CD4-positive, alpha-beta memory T cell (primary cell): Measurements from ENCODE around the gene SBNO2. TPM values are rescaled to one million over a fixed set of nuclear protein-coding genes. Genes with fewer than 3 reads are reported as not detected.

Experiments used
- CTCF ChIA-PET: fragments of 350-600 bp; sonication (Branson Sonifier 250); formaldehyde crosslinking; loops from one replicate; lab custom pipeline; 2021; ENCODE audit warnings: inconsistent platforms; ENCODE audit not compliant: partially characterized antibody; lab: Charles Lee
- POLR2A ChIA-PET: fragments of 350-600 bp; sonication (Branson Sonifier 250); formaldehyde crosslinking; loops from one replicate; lab custom pipeline; 2021; ENCODE audit not compliant: partially characterized antibody; lab: Charles Lee
- DNase-seq, 5 donors: peaks; one replicate each; pipeline versions ENCODE4 v3.0.0 to v3.0.0-alpha.2; 2020 to 2022; ENCODE audit warnings: mixed read lengths in 1 of 5
- H3K27ac ChIP-seq: one replicate; pipeline ENCODE4 v1.7.0; 2013; ENCODE audit warnings: low read depth, low read length
- H3K27me3 ChIP-seq: 2 replicates; pipeline ENCODE4 v1.7.0; 2013; ENCODE audit warnings: mild to moderate bottlenecking, low read length, moderate library complexity; ENCODE audit not compliant: insufficient read depth
- H3K36me3 ChIP-seq: 2 replicates; pipeline ENCODE4 v1.7.0; 2013; ENCODE audit warnings: mild to moderate bottlenecking, low read length, moderate library complexity; ENCODE audit not compliant: insufficient read depth
- H3K4me1 ChIP-seq: 2 replicates; pipeline ENCODE4 v1.7.0; 2013; ENCODE audit warnings: mild to moderate bottlenecking, low read length, moderate library complexity; ENCODE audit not compliant: insufficient read depth
- H3K4me3 ChIP-seq, 2 donors: one replicate each; pipeline ENCODE4 v1.7.0; 2013; ENCODE audit warnings: low read length in 2 of 2, mild to moderate bottlenecking in 1 of 2
- H3K9me3 ChIP-seq, 2 donors: one replicate each; pipeline ENCODE4 v1.7.0; 2013; ENCODE audit warnings: low read length in 2 of 2, control low read depth in 1 of 2; ENCODE audit not compliant: control insufficient read depth in 1 of 2
- H3K27ac Mint-ChIP-seq, 7 donors: one replicate each; pipeline ENCODE4 v1.8.0; 2020 to 2021; ENCODE audit warnings: mixed read lengths in 7 of 7, mild to moderate bottlenecking in 6 of 7, inconsistent platforms in 3 of 7, moderate library complexity in 3 of 7
- H3K27me3 Mint-ChIP-seq, 2 donors: one replicate each; pipeline ENCODE4 v1.8.0; 2020 to 2021; ENCODE audit warnings: mixed read lengths in 2 of 2
- H3K36me3 Mint-ChIP-seq, 2 donors: one replicate each; pipeline ENCODE4 v1.8.0; 2020 to 2021; ENCODE audit warnings: mixed read lengths in 2 of 2, inconsistent platforms in 1 of 2, mild to moderate bottlenecking in 1 of 2
- H3K4me1 Mint-ChIP-seq, 4 donors: one replicate each; pipeline ENCODE4 v1.8.0; 2020 to 2021; ENCODE audit warnings: mixed read lengths in 4 of 4, mild to moderate bottlenecking in 1 of 4
- H3K4me3 Mint-ChIP-seq, 8 donors: one replicate each; pipeline ENCODE4 v1.8.0; 2020 to 2021; ENCODE audit warnings: mixed read lengths in 8 of 8, mild to moderate bottlenecking in 7 of 8, moderate library complexity in 6 of 8, inconsistent platforms in 3 of 8
- H3K9me3 Mint-ChIP-seq, 8 donors: one replicate each; pipeline ENCODE4 v1.8.0; 2020 to 2021; ENCODE audit warnings: mixed read lengths in 8 of 8, mild to moderate bottlenecking in 5 of 8, inconsistent platforms in 3 of 8, moderate library complexity in 1 of 8
- intact Hi-C: fragments of 100-400 bp; cut with micrococcal nuclease; formaldehyde crosslinking; loops from one replicate; pipeline ENCODE4 v1.15.1; 2023
- polyA plus RNA-seq, 2 donors: library from polyadenylated mRNA; unstranded; fragments of 300-500 nt; fragmentation: Illumina TruSeq; gene quantifications; one replicate each; pipeline ENCODE4 v1.2.3, GENCODE V29; 2021
- total RNA-seq, 2 experiments: library from RNA; stranded (reverse); gene quantifications; one replicate each; pipeline ENCODE4 v1.2.3, GENCODE V29; 2021

Gene SBNO2
- total and polyA plus RNA-seq, 4 experiments from 2014 or later = 0.37 to 98.6 (median 48.1) TPM

GRCh38 chr19:1103708-1104310 is 70.3 kb downstream of the SBNO2 start, which contains the start of gene GPX4:
Gene GPX4, plus strand, starts transcription at chr19:1103994. Its CDS starts 50 bp downstream, at chr19:1104044.
- Mint-ChIP-seq H3K9me3 (peaks cover 0 to 6% (median 0%) of the 10 kb centered on the region in 8 donors), H3K27ac (peak within 1 kb of the TSS; percentile 92 to 97 (median 96)), H3K4me3 (peak within 1 kb of the TSS; percentile 73 to 86 (median 77)), H3K27me3 (no peaks in the 10 kb centered on the region), H3K4me1 (peaks cover 14 to 51% (median 33%) of the 10 kb centered on the region in 4 donors), H3K36me3 (peaks cover 0 to 10% of the 10 kb centered on the region in 2 donors)
- ChIA-PET POLR2A (interaction anchor here (0.6 to 47.8 kb wide), 15 partner anchors 10 to 165 kb away, joined by 3 to 3893 read pairs (median 4); partner anchors contain the start of genes ABCA7, ARHGAP45, CIRBP and POLR2E), CTCF (interaction anchor here (1.0 to 1.9 kb wide), 3 partner anchors 16 to 38 kb away, joined by 4 to 6 read pairs (median 4); no protein-coding TSS in a partner anchor)
- Histone ChIP-seq H3K4me3 (peak within 1 kb of the TSS; percentile 47 to 76), H3K9me3 (no peaks in the 10 kb centered on the region), H3K27me3 (no peaks in the 10 kb centered on the region), H3K36me3 (peaks cover 7% of the 10 kb centered on the region), H3K27ac (peak within 1 kb of the TSS; percentile 96), H3K4me1 (peaks cover 43% of the 10 kb centered on the region)
- intact Hi-C loops = loop anchor here (1.0 to 5.0 kb wide), 4 partner anchors 9 to 137 kb away; partner anchors contain the start of genes ARHGAP45, ATP5F1D, POLR2E and SBNO2
- peak; percentile 94 to 98 (median 97) for DNase-seq

GRCh38 chr19:1103132-1103707 is 70.8 kb downstream of the SBNO2 start:
- Histone ChIP-seq H3K27me3 (no peaks in the 10 kb centered on the region), H3K36me3 (peaks cover 7% of the 10 kb centered on the region), H3K27ac (peak overlapping the region; percentile 96), H3K9me3 (no peaks in the 10 kb centered on the region), H3K4me3 (peak overlapping the region in 1 of 2 donors; percentile 44), H3K4me1 (peaks cover 46% of the 10 kb centered on the region)
- H3K27ac Mint-ChIP-seq = peak overlapping the region; percentile 92 to 97 (median 96)
- peaks cover 0 to 10% of the 10 kb centered on the region in 2 donors for H3K36me3 Mint-ChIP-seq
- peaks cover 17 to 56% (median 38%) of the 10 kb centered on the region in 4 donors for H3K4me1 Mint-ChIP-seq
- peaks cover 0 to 6% (median 0%) of the 10 kb centered on the region in 8 donors for H3K9me3 Mint-ChIP-seq
- intact Hi-C loops = loop anchor here (1.0 to 5.0 kb wide), 4 partner anchors 8 to 138 kb away; partner anchors contain the start of genes ARHGAP45, ATP5F1D, POLR2E and SBNO2
- DNase-seq = no peak
- H3K4me3 Mint-ChIP-seq = peak overlapping the region; percentile 60 to 86 (median 71)
- H3K27me3 Mint-ChIP-seq = no peaks in the 10 kb centered on the region
- CTCF ChIA-PET = interaction anchor here (1.0 to 1.9 kb wide), 3 partner anchors 15 to 38 kb away, joined by 4 to 6 read pairs (median 4); no protein-coding TSS in a partner anchor
- POLR2A ChIA-PET = interaction anchor here (0.7 to 47.8 kb wide), 13 partner anchors 9 to 166 kb away, joined by 3 to 3893 read pairs (median 4); partner anchors contain the start of genes ABCA7, ARHGAP45, CIRBP and POLR2E

- Histone ChIP-seq H3K27me3 (no peaks in the 10 kb centered on the region), H3K9me3 (no peaks in the 10 kb centered on the region), H3K4me3 (no peak overlapping the region), H3K27ac (peak overlapping the region; percentile 34), H3K4me1 (peaks cover 46% of the 10 kb centered on the region), H3K36me3 (peaks cover 7% of the 10 kb centered on the region)
- peaks cover 0 to 9% of the 10 kb centered on the region in 2 donors for H3K36me3 Mint-ChIP-seq
- H3K4me3 Mint-ChIP-seq = peak overlapping the region; percentile 4 to 86 (median 52)
- no peaks in the 10 kb centered on the region for H3K27me3 Mint-ChIP-seq
- peak overlapping the region; percentile 80 to 97 (median 96) for H3K27ac Mint-ChIP-seq
- peaks cover 17 to 61% (median 42%) of the 10 kb centered on the region in 4 donors for H3K4me1 Mint-ChIP-seq
- H3K9me3 Mint-ChIP-seq = peaks cover 0 to 6% (median 0%) of the 10 kb centered on the region in 8 donors
- CTCF ChIA-PET = interaction anchor here (1.0 to 1.9 kb wide), 3 partner anchors 15 to 37 kb away, joined by 4 to 6 read pairs (median 4); no protein-coding TSS in a partner anchor
- POLR2A ChIA-PET = interaction anchor here (0.7 to 47.8 kb wide), 10 partner anchors 8 to 167 kb away, joined by 3 to 3893 read pairs (median 4); partner anchors contain the start of genes ABCA7, ARHGAP45, CIRBP and POLR2E
- peak in 2 of 5 donors; percentile 24 to 70 for DNase-seq
- intact Hi-C loops = loop anchor here (1.0 to 5.0 kb wide), 4 partner anchors 7 to 138 kb away; partner anchors contain the start of genes ARHGAP45, ATP5F1D, POLR2E and SBNO2
Measured at GRCh38 chr19:1102407-1103131, 71.5 kb downstream of the SBNO2 start.

DNA sequence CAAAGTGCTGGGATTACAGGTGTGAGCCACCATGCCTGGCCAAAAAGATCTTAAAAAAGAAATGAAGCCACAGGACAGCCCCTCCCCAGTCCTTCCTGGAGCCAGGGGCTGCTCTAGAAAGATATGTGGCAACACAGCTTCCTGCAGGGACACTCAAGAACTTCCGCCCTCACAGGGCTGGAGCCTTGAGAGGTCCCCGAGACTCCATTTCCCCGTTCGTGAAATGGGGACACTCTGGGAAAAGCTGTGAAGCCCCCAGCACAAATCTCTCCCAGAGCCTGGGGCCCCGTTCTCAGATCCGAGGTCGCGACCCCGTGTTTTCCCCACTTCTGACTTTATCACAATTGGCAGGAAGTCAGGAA is 72.8 kb downstream of the SBNO2 start:
- Mint-ChIP-seq H3K27me3 (no peaks in the 10 kb centered on the region), H3K27ac (peak overlapping the region; percentile 32 to 96 (median 89)), H3K36me3 (peaks cover 0 to 1% of the 10 kb centered on the region in 2 donors), H3K4me3 (peak overlapping the region; percentile 7 to 80 (median 46)), H3K4me1 (peaks cover 19 to 68% (median 44%) of the 10 kb centered on the region in 4 donors), H3K9me3 (peaks cover 0 to 6% (median 0%) of the 10 kb centered on the region in 8 donors)
- Histone ChIP-seq H3K27ac (peak overlapping the region; percentile 34), H3K36me3 (no peaks in the 10 kb centered on the region), H3K27me3 (no peaks in the 10 kb centered on the region), H3K9me3 (no peaks in the 10 kb centered on the region), H3K4me3 (no peak overlapping the region), H3K4me1 (peaks cover 51% of the 10 kb centered on the region)
- ChIA-PET CTCF (interaction anchor here (0.9 kb wide), 1 partner anchor 16 kb away, joined by 3 read pairs; no protein-coding TSS in a partner anchor), POLR2A (interaction anchor here (1.2 to 47.8 kb wide), 4 partner anchors 30 to 143 kb away, joined by 5 to 3893 read pairs (median 24); partner anchors contain the start of genes ABCA7 and ARHGAP45)
- DNase-seq = peak in 1 of 5 donors; percentile 43
- intact Hi-C loops = loop anchor here (5.0 kb wide), 1 partner anchor 71 kb away; the partner anchor contains the start of gene SBNO2

DNA sequence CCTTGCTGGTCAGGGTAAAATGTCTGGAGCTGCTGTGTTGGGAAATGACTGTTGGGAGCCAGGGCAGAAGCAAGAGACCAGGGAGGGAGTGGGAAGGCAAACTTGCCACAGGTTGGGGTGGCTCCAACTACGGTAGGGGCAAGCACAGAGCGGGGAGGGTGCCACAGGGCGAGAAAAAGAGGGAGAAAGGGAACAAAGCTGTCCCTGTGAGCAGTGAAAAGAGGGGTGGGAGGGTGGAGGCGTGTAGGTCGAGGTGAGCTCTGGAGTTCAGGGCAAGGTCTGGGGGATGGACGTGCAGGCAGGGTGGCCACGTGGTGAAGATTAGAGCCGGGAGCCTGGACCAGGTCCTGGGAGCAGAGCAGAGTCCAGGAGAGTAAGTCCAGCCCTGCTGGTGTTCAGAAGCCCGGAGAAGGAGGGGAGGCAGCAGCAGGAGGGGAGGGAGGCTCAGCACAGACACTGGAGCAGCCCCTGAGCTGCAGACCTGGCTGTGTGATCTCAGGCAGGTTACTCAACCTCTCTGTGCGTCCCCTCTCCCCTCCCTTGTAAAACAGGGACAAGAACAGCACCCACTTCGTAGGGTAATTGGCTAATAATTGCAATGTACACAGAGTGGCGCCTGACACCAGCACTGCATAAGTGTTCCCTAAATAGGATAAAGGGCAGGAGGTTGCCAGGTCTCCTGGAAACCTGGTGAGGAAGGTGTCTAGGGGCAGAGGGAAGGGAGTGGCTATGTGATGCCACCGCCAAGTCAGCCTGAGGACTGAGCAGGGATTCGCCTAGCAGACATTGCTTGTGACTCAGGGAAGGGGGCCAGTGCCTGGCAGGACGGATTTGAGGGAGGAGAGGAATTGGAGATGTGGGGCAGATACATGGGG is 75.7 kb downstream of the SBNO2 start:
- ChIA-PET POLR2A (interaction anchor here (0.7 to 47.8 kb wide), 3 partner anchors 35 to 171 kb away, joined by 3 to 3893 read pairs (median 3); partner anchors contain the start of genes ABCA7, ARHGAP45 and CIRBP), CTCF (interaction anchor here (1.4 kb wide), 1 partner anchor 34 kb away, joined by 4 read pairs; no protein-coding TSS in a partner anchor)
- Mint-ChIP-seq H3K27me3 (no peaks in the 10 kb centered on the region), H3K27ac (peak overlapping the region; percentile 15 to 96 (median 75)), H3K9me3 (no peaks in the 10 kb centered on the region), H3K36me3 (peaks cover 0 to 8% of the 10 kb centered on the region in 2 donors), H3K4me3 (peak overlapping the region in 1 of 8 donors; percentile 10), H3K4me1 (peaks cover 33 to 85% (median 58%) of the 10 kb centered on the region in 4 donors)
- Histone ChIP-seq H3K9me3 (no peaks in the 10 kb centered on the region), H3K36me3 (no peaks in the 10 kb centered on the region), H3K27ac (no peak overlapping the region), H3K4me3 (no peak overlapping the region), H3K27me3 (no peaks in the 10 kb centered on the region), H3K4me1 (peaks cover 63% of the 10 kb centered on the region)
- intact Hi-C loops = loop anchor here (5.0 to 10.0 kb wide), 3 partner anchors 34 to 174 kb away; partner anchors contain the start of gene ARID3A
- no peak for DNase-seq
